Neutrophil (primary cell): Measurements from ENCODE around the gene PAOX.

ENCODE experiments used
- H3K27ac ChIP-seq: fragments of 200-600 bp; sonication (generic); 2 replicates; pipeline ENCODE4 v1.5.1; 2016; ENCODE audit warnings: mild to moderate bottlenecking, moderate library complexity
- H3K27me3 ChIP-seq: fragments of 200-600 bp; sonication (generic); 2 replicates; pipeline ENCODE4 v1.6.0; 2016; ENCODE audit warnings: mild to moderate bottlenecking
- H3K36me3 ChIP-seq: fragments of 200-600 bp; sonication (generic); 2 replicates; pipeline ENCODE4 v1.5.1; 2017
- H3K4me1 ChIP-seq, 2 experiments: fragments of 200-600 bp in 1 of 2; sonication (generic) in 1 of 2; 1 replicate in 1 of 2; 2 replicates in 1 of 2; pipeline versions ENCODE4 v1.5.1 to v1.6.1; 2013 to 2016; ENCODE audit warnings: low read depth in 1 of 2, low read length in 1 of 2, mild to moderate bottlenecking in 1 of 2, moderate library complexity in 1 of 2; ENCODE audit not compliant: control insufficient read depth in 1 of 2, insufficient read depth in 1 of 2
- H3K4me3 ChIP-seq, 2 experiments: fragments of 200-600 bp in 1 of 2; sonication (generic) in 1 of 2; 1 replicate in 1 of 2; 2 replicates in 1 of 2; pipeline ENCODE4 v1.5.1; 2013 to 2016; ENCODE audit warnings: low read depth in 1 of 2, low read length in 1 of 2, mild to moderate bottlenecking in 1 of 2, moderate library complexity in 1 of 2
- H3K9me3 ChIP-seq: fragments of 200-600 bp; sonication (generic); 2 replicates; pipeline ENCODE4 v1.5.1; 2016
- TF ChIP-seq, protein P1 (sequence below): fragments of 200-600 bp; sonication (generic); IDR thresholded peaks from 2 replicates; pipeline ENCODE4 v1.5.1; 2016; ENCODE audit warnings: antibody characterized with exemption

The PAOX gene

DNA sequence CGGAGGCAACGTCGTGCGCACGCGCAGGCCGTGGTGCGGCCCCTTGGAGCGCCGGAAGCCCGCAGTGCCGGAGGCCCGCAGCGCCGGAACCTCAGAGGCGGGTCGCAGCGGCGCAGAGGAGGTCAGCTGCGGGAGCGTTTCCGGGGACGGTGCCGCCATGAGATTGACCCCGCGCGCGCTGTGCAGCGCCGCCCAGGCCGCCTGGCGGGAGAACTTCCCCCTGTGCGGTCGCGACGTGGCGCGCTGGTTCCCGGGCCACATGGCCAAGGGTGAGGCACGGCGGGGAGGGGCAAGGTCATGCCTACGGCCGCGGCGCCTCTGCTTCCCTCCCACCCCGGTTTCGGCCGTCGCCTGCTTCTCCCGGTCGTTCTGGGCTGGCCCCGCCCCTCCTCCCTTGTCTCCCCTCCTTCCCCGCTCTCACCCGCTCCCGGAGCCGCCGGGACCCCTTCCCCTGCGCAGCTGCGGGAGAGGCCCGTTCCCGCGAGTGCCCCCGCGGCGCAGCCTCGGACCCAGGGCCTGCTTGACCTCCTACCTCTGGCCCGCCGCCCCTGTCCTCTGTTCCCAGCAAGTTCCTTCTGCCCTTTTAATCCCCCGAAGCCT lies 15.1 kb downstream of the PAOX start, which contains the start of gene MTG1:
MTG1 (plus strand) TSS at position 94 of the 600 bp plus-strand sequence; CDS start at position 158, 64 bp downstream.
- peak within 1 kb of the TSS; percentile 75 for H3K27ac ChIP-seq
- H3K4me1 ChIP-seq: peaks cover 19 to 26% of the 10 kb centered on the region in 2 experiments
- no peaks in the 10 kb centered on the region for H3K27me3 ChIP-seq
- H3K36me3 ChIP-seq: peaks cover 14% of the 10 kb centered on the region
- H3K4me3 ChIP-seq: peak within 1 kb of the TSS; percentile 64 to 88
- TF ChIP-seq, protein P1, sequence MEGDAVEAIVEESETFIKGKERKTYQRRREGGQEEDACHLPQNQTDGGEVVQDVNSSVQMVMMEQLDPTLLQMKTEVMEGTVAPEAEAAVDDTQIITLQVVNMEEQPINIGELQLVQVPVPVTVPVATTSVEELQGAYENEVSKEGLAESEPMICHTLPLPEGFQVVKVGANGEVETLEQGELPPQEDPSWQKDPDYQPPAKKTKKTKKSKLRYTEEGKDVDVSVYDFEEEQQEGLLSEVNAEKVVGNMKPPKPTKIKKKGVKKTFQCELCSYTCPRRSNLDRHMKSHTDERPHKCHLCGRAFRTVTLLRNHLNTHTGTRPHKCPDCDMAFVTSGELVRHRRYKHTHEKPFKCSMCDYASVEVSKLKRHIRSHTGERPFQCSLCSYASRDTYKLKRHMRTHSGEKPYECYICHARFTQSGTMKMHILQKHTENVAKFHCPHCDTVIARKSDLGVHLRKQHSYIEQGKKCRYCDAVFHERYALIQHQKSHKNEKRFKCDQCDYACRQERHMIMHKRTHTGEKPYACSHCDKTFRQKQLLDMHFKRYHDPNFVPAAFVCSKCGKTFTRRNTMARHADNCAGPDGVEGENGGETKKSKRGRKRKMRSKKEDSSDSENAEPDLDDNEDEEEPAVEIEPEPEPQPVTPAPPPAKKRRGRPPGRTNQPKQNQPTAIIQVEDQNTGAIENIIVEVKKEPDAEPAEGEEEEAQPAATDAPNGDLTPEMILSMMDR: peak; percentile 62
- H3K9me3 ChIP-seq: no peaks in the 10 kb centered on the region

DNA sequence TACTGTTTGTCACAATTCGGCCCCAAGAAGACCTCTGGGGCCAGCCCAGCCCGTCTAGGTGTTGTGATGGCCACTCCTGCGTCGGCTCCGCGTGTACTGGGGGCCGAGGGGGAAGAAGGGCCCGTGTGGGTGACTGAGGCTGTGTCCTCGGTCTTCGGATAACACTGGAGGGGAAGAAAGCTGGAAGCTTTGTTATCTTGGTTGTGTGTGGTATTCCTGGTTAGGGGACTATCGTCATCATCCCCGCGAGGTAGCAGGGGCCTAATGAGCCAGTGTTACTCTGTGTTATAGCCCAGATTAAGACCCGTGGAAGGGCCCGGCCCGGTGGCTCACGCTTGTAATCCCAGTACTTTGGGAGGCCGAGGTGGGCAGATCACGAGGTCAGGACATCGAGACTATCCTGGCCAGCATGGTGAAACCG lies 15.7 kb downstream of the PAOX start:
- H3K27ac ChIP-seq: peak overlapping the region; percentile 75
- peak overlapping the region; percentile 64 to 88 for H3K4me3 ChIP-seq
- H3K36me3 ChIP-seq: peaks cover 20% of the 10 kb centered on the region
- H3K4me1 ChIP-seq: peaks cover 13 to 20% of the 10 kb centered on the region in 2 experiments
- no peaks in the 10 kb centered on the region for H3K9me3 ChIP-seq
- TF ChIP-seq, protein P1: no peak
- H3K27me3 ChIP-seq: no peaks in the 10 kb centered on the region

DNA sequence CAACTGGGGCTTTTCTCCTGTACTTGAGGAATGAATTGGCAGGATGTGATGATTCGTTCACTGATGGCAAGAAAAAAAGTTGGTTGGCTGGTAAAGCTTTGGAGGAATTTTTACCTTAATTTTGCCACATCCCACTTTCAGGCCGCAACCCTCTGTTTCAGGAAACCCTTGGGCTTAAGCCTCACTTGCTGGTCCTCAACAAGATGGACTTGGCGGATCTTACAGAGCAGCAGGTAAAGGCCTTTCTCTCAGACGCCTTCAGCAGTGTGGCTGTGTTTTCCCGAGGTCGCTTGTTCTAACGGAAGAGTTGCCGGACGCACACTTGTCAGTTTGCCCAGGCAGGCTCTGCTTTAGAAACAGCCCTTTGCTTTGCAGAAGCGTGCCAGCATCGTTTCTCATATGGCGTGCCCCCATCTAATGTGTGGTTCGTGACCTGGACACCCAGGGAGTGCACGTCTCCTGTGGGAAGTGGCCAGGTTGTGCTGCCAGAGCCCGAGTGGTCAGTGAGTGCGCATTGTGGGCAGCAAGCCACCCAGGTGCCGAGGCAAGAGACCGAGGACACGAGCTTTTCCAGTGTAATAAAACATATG lies 17.1 kb downstream of the PAOX start:
- TF ChIP-seq, protein P1: no peak
- H3K36me3 ChIP-seq: peaks cover 26% of the 10 kb centered on the region
- no peaks in the 10 kb centered on the region for H3K27me3 ChIP-seq
- no peak overlapping the region for H3K27ac ChIP-seq
- H3K4me1 ChIP-seq: peaks cover 13 to 16% of the 10 kb centered on the region in 2 experiments
- no peak overlapping the region for H3K4me3 ChIP-seq
- no peaks in the 10 kb centered on the region for H3K9me3 ChIP-seq

DNA sequence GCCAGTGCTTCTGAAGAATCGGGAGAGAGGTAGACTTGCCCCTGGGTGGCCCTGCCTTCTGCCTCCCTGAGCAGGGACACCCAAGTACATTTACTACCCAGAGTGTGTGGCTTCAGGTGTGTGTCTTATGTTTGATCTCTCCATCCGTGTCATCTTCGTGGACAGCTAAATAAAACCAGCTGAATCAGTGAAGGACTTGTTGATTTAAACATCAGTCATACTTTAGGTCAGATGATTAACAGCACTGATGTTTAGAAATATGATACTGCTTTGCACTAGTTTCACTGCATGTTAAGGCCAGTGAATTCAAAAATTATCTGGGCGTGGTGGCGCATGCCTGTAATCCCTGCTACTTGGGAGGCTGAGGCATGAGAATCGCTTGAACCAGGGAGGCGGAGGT lies 18.9 kb downstream of the PAOX start:
- Histone ChIP-seq H3K4me1 (peaks cover 13 to 16% of the 10 kb centered on the region in 2 experiments), H3K4me3 (no peak overlapping the region), H3K9me3 (no peaks in the 10 kb centered on the region), H3K27ac (no peak overlapping the region), H3K36me3 (peaks cover 41% of the 10 kb centered on the region), H3K27me3 (no peaks in the 10 kb centered on the region)
- TF ChIP-seq, protein P1: no peak

DNA sequence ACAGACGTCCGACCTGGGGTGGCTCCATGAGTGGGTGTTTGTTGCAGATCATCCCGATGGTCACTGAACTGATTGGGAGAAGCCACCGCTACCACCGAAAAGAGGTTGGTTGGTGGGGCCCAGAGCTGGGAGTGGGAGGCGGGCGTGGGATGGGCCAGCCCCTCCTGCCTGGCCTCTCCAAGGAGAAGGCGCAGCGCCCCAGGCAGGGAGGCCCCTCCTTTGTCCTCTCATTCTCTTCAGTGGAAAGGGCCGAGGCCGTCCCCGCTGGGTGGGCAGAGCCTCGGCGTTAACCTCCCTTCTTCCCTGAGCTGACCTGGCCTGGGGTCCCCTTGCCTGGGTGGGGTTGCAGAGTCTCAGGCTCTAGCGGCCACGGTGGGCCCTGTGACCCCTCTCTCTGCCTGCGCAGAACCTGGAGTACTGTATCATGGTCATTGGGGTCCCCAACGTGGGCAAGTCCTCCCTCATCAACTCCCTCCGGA lies 20.1 kb downstream of the PAOX start:
- no peak overlapping the region for H3K4me3 ChIP-seq
- TF ChIP-seq, protein P1: no peak
- no peaks in the 10 kb centered on the region for H3K27me3 ChIP-seq
- H3K9me3 ChIP-seq: no peaks in the 10 kb centered on the region
- peaks cover 47% of the 10 kb centered on the region for H3K36me3 ChIP-seq
- peaks cover 7 to 8% of the 10 kb centered on the region in 2 experiments for H3K4me1 ChIP-seq
- no peak overlapping the region for H3K27ac ChIP-seq
